ENCODE data around the gene MAP4K3.
A peak's percentile ranks its signal among the peaks of the same experiment; 100 is the strongest.

Gene MAP4K3

DNA sequence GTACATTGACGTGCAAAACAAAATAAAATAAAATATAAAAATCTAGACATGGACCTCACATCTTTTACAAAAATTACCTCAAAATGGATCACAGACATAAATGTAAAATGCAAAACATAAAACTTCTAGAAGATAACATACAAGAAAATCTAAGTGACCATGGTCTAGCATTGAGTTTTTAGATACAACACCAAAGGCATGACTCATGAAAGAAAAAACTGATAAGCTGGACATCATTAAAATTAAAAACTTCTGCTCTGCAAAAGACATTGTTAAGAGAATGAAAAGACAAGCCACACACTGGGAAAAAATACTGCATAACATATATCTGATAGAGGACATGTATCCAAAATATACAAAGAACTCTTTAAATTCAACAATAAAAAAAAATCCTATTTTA, 14.4 kb downstream of the MAP4K3 start:
- no peak overlapping the region for H3K4me3 ChIP-seq (ENCODE audit: low read depth, low read length)
- DNase-seq (ENCODE audit: low read depth) = no peak
- TF ChIP-seq CTCF (conservative IDR thresholded peaks at IDR 0.05; ENCODE audit: low read depth, low read length) = no peak

DNA sequence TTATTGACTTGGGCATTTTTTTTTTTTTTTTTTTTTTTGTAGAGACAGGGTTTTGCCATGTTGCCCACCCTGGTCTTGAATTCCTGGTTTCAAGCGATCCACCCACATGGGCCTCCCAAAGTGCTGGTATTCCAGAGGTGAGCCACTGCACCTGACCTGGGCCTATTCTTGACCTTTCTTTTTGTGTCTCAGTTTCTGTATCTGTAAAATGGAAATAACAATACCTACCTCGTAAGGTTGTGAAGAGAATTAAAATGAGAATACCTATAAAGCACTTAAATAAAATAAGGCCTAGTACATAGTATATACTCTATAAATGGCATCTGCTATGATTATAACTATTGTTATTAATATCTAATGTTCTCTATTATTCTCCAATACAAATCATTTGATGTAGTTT, 15.7 kb downstream of the MAP4K3 start:
- TF ChIP-seq CTCF (conservative IDR thresholded peaks at IDR 0.05; ENCODE audit: low read depth, low read length) = no peak
- no peak for DNase-seq (ENCODE audit: low read depth)
- no peak overlapping the region for H3K4me3 ChIP-seq (ENCODE audit: low read depth, low read length)

DNA sequence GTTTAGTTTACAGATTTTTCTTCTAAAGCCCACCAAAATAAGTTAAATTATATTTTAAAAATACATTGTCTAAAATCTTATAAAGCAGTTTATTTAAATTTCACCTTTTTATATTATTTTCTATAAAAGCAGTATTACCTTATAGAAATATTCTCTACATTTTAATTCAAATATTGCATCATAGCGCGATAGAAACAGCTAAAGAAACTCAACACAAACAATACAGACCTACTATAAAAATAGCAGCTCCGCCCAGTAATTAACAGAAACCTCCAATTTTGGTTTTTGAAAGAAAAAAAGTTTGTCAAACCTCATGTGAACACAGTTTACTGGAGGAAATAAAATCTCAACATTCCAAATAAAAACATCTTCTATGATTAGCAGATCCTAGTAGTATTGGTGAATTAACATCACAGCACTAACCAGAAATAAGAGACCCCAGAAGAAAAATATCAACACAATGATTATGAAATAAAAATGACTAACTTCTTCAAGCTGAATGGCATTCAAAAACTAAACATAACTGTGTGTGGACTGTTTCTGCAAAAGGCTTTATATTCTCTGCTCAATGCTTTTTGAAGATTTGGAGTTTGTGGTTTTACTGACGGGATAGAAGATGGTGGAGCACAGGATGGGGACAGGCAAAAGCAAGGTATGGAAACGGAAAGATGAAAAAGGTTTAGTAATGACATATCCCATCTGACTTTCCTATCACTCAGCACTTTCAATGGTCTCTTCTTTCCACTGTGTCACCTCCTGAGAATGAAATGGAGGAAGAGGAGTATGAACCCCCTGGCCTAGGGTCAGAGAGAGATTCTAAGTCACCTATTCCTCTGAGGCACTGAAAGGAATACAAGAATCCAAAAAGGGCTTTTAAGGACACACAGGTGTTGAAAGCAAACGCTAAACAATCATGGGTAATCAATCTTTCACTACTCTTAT, 17.5 kb downstream of the MAP4K3 start:
- peak; percentile 62 for DNase-seq (ENCODE audit: low read depth)
- TF ChIP-seq CTCF (conservative IDR thresholded peaks at IDR 0.05; ENCODE audit: low read depth, low read length) = no peak
- no peak overlapping the region for H3K4me3 ChIP-seq (ENCODE audit: low read depth, low read length)

DNA sequence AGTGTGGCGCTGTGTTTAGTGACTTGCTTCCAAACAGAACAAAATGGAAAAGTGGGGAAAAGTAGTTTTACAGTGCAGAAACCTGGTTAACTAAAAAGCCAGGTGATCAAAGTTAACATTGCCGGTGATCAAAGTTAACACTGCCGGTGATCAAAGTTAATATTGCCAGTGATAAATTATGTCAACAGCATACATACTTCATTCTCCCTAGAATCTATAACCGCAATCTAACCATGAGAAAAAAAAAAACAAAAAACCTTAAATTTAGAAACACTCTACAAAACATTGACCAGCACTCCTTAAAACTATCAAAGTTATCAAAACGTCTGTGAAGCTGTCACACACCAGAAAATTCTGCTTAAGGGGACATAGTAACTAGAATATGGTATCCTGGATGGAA, 18.6 kb downstream of the MAP4K3 start:
- no peak overlapping the region for H3K4me3 ChIP-seq (ENCODE audit: low read depth, low read length)
- no peak for DNase-seq (ENCODE audit: low read depth)
- no peak for TF ChIP-seq CTCF (conservative IDR thresholded peaks at IDR 0.05; ENCODE audit: low read depth, low read length)

- TF ChIP-seq CTCF (conservative IDR thresholded peaks at IDR 0.05; ENCODE audit: low read depth, low read length) = no peak
- H3K4me3 ChIP-seq (ENCODE audit: low read depth, low read length) = no peak overlapping the region
- peak; percentile 65 for DNase-seq (ENCODE audit: low read depth)
Observed at GRCh38 chr2:39416140-39416539, 20.9 kb downstream of the MAP4K3 start.

- DNase-seq (ENCODE audit: low read depth) = no peak
- H3K4me3 ChIP-seq (ENCODE audit: low read depth, low read length) = no peak overlapping the region
- no peak for TF ChIP-seq CTCF (conservative IDR thresholded peaks at IDR 0.05; ENCODE audit: low read depth, low read length)
Observed at GRCh38 chr2:39413063-39413737, 23.9 kb downstream of the MAP4K3 start.

Measured in choroid plexus epithelial cell (primary cell).